ENCODE measurements around the gene PRDX5. TPM values are rescaled to one million over a fixed set of nuclear protein-coding genes. Genes with fewer than 3 reads are reported as not detected.

The PRDX5 gene
- total RNA-seq, 1 experiment from 2014 or later = 240 TPM

DNA sequence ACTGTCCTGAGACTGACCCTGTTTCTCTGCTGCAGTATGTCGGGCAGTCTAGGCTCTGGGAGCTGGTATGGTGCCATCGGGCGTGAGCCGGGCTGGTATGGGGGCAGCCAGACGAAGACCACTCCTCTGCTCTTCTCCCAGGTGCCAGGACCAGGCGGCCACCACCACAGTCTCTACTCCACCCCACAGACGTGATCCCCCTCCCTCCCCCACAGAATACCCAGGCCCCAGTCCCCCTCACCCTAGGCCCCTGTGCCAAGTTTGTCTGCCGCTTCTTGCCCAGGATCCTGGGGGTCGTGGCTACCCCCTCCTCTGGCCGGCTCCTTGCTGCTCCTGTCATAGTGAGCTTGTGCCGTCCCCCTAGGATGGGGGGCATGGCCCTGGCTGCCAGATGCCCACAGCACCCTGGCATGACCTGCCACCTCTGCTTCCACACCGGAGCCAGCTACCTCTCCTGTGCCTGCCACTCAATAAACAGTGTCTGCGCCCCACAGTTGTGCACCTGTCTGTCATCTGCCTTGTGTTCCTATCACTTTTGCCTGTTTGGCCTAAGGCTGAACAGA is 28.8 kb upstream of the PRDX5 start:
- DNase-seq (ENCODE audit: low read depth) = no peak

DNA sequence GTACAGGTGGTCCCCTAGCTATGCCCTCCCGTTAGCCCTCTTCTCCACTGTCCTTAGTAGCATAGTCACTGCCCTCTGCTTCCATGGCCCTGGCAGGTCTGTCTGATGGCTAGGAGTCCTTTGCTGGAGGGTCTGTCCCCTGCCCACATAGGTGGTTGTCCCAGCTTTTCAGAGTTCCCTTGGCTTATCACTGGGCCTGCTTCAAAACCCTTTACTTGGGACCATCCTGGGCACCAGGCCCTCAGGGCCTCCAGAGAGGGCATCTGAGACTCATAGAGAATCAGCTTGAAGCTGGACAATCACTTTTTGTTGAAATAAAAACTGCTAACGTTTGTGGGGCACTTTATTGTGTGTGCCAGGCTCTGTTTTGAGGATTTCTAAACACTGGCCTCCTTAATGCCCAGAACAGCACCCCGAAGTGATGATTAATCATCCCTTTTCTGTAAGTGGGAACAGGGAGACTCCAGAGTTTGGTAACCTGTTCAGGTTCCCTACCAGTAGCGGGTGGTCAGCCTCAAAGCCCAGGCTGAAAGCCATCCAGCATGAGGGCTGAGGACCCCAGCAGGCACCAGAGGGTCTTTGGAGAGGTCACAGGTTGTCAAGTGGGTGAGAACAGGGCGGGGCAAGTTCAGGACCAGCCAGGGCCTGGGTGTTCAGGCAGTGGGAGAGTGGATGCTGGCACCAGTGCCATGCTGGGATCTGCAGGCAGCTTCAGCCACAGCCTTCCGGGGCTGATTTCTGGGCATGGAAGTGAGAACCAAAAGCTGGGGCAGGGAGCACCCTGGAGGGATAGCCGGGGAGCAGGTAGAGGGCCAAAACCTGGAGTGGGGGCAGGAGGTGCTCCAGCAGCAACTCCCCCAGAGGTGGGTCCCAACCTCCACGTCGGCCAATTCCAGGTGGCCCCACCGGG is 27.3 kb upstream of the PRDX5 start:
- no peak for DNase-seq (ENCODE audit: low read depth)

DNA sequence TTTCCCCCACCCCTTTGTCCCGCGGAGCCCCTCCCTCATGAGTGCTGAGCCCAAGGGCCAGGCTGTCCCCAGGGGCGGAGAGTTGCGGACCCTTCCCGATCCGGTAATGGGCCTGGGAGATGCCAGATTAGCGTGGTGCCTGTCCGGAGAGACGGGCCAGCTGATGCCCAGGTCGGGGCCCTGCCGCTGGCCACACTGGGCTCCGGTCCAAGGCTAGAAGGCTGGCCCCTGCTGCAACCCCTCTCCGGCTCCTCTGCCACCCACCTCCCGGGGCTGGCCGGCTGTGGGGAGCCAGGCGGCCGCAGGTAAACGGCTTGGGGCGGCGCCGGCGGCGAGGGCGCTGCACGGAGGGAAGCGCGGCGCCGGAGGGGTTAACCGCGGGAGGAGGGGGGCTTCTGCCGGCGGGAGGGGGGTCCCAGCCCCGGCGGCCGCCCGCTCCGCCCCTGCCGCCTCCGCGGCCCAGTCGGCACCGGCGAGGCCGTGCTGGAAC is 26.6 kb upstream of the PRDX5 start, which contains the start of gene KCNK4:
TSS of gene KCNK4 (plus strand) at position 41 of the 490 bp plus-strand sequence. CDS start 1,717 bp downstream, outside the sequence.
- no peak for DNase-seq (ENCODE audit: low read depth)

DNA sequence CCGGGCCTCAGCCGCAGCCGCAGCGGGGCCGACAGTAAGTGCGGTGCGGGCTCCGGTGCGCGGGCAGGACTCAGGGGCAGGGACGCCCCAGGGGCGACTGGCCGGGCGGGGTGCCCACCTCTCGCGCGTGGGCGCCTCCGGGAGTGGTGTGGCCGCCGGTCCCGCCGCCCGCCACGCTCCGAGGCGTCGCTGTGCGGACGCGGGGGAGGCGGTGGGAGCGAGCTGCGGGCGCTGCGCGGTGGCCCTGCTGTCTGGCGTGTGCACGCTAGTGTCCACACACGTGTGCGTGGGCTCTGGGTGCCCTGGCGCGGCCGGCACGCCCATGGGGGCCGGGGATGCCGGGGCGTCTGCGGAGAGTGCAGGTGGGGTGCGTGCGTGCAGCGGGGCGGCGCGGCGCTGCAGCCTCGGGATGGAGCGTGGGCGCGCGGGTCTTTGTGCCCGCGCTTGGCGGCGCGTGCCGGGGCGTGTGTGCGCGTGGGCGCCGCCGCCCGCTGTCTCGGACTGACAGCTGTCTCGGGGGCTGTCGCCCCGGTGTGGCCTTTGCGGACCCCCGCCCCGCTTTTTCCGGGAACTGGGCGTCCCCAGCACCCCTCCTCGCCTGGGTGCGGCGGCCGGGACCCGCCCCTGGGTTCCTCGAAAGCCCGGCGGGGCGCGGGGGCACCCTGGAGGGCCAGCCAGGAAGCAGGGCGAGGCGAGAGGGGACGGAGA is 26.0 kb upstream of the PRDX5 start:
- no peak for DNase-seq (ENCODE audit: low read depth)

DNA sequence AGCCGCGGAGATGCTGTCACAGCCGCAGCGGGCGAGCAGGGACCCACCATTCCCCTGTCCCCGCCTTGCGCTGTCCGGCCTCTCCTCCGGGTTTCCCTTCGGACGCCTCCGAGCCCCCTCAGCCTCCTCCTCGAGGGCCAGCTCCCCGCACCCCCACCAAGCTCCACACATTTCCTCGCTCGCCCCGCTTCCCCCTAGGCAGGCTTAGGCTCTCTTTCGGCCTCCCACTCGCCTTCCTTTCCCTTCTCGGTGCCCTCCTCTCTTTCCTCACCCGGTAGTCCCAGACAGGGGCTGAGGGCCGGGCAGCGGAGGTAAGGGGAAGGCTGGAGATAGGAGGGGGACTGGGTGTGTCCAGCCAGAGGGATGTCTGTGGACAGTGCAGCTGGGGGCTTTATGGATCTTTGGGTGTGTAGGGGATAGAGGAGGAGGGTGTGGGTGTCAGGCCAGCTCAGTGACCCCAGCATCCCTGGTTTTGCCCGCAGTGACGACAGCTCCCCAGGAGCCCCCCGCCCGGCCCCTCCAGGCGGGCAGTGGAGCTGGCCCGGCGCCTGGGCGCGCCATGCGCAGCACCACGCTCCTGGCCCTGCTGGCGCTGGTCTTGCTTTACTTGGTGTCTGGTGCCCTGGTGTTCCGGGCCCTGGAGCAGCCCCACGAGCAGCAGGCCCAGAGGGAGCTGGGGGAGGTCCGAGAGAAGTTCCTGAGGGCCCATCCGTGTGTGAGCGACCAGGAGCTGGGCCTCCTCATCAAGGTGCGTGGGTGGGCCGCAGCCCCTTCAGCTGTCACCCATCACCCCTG is 25.3 kb upstream of the PRDX5 start:
- DNase-seq (ENCODE audit: low read depth) = no peak

DNA sequence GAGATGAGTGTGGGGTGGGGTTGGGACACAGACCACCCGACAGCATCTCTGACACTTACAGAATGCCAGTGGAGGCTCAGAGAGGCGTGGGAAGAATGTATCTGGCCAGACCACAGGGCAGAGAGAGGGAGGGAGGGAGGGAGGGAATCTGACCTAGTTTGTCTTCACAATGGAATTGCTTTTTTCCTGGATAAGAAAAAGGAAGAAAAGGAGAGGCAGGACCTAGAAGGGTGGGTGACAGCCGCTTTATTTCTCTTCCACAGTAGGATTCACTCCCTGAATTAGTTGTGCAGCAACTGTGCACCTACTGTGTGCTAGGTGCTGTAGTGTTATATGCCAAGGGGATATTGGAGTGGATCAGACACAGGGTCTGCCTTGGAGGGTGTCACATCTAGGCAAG is 23.1 kb upstream of the PRDX5 start:
- no peak for DNase-seq (ENCODE audit: low read depth)

DNA sequence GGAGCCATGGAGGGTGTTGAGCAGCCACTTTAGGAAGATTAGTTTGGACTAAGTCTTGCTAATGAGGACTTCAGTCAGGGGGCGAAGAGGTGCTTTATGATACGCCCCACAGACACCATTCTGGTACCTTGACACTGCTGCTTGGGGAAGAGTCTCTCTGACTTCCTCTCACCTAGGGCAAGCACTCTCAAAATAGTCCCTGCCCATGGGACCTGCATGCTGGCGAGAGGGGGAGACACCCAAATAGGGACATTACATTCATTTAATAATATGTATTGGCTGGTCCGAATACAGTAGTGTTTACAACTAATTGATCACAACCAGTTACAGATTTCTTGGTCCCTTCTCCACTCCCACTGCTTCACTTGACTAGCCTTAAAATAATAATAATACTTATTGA is 22.2 kb upstream of the PRDX5 start:
- no peak for DNase-seq (ENCODE audit: low read depth)

DNA sequence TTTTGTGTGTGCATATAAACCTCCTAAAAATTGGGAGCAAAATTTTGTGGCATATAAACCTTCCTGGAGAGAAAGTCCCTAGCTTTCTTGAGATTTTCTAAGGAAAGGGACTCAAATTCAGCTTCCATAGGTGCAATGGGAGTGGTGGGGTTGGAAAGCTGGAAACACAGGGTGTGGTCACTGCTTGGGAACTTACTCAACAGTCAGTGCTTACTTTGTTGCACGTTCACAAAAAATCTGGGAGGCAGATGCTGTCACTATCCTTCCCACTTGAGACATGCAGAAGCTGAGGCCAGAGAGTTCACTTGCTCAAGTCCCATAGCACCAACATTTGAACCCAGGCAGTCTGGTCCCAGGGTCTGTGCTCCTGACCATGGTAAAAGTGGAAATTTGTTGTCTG is 21.7 kb upstream of the PRDX5 start:
- no peak for DNase-seq (ENCODE audit: low read depth)

DNA sequence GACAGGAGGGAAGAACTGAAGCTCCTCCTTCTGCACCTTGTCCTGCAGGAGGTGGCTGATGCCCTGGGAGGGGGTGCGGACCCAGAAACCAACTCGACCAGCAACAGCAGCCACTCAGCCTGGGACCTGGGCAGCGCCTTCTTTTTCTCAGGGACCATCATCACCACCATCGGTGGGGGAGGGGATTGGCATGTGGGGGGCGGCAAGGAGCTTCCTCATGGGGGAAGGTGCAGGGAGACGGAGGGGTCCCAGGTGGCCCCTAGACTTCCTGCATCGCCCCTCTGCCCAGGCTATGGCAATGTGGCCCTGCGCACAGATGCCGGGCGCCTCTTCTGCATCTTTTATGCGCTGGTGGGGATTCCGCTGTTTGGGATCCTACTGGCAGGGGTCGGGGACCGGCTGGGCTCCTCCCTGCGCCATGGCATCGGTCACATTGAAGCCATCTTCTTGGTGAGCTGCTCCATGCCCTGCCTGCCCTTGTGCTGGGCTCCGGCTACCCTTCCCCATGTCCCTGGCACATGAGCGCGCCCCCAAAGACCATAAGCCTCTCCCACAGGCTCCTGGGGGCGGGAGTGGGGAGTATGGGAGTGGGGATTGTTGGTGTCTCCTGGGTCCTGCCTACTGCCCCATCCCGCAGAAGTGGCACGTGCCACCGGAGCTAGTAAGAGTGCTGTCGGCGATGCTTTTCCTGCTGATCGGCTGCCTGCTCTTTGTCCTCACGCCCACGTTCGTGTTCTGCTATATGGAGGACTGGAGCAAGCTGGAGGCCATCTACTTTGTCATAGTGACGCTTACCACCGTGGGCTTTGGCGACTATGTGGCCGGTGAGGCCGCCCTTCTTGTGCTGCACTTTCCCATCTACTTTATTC is 20.9 kb upstream of the PRDX5 start:
- DNase-seq (ENCODE audit: low read depth) = no peak

DNA sequence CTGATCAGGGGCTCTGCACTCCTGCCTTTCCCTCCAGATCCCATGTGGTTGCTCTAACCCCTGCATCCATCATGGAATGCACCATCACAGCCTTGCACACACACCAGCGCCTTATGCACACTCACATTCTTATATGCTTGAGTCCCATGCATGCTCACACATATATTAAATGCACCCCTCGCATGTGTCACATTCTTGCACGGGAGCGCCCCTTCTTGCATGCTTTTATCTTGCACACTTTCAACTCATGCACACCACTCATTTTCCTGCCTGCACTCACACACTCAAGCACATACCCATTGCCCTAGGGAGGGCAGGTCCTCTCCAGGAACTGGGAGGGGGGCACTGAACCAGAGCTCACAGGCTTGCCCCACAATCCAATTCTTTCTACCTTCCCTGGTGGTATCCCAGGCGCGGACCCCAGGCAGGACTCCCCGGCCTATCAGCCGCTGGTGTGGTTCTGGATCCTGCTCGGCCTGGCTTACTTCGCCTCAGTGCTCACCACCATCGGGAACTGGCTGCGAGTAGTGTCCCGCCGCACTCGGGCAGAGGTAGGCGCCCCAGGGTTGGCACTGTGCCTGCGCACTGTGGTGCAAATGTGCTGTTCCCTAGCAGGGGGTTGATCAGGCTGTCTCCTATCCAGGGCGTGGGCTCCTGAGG is 20.1 kb upstream of the PRDX5 start:
- DNase-seq (ENCODE audit: low read depth) = no peak

DNA sequence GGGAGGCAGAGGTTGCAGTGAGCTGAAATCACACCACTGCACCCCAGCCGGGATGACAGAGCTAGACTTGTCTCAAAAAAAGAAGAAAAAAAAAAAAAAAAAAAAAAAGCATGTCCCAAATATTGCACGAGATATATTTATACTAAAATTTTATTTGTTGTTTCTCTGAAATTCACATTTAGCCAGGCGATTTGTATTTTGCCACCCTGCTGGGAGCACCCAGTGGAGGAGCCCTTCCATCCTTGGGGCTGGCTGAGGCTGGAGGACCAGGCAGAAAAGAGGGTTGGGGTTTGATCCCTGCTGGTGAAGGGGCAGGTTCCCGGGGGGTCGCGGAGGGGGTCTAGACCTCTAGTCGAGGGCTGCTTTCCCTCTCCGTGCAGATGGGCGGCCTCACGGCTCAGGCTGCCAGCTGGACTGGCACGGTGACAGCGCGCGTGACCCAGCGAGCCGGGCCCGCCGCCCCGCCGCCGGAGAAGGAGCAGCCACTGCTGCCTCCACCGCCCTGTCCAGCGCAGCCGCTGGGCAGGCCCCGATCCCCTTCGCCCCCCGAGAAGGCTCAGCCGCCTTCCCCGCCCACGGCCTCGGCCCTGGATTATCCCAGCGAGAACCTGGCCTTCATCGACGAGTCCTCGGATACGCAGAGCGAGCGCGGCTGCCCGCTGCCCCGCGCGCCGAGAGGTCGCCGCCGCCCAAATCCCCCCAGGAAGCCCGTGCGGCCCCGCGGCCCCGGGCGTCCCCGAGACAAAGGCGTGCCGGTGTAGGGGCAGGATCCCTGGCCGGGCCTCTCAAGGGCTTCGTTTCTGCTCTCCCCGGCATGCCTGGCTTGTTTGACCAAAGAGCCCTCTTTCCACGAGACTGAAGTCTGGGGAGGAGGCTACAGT is 18.7 kb upstream of the PRDX5 start:
- no peak for DNase-seq (ENCODE audit: low read depth)

DNA sequence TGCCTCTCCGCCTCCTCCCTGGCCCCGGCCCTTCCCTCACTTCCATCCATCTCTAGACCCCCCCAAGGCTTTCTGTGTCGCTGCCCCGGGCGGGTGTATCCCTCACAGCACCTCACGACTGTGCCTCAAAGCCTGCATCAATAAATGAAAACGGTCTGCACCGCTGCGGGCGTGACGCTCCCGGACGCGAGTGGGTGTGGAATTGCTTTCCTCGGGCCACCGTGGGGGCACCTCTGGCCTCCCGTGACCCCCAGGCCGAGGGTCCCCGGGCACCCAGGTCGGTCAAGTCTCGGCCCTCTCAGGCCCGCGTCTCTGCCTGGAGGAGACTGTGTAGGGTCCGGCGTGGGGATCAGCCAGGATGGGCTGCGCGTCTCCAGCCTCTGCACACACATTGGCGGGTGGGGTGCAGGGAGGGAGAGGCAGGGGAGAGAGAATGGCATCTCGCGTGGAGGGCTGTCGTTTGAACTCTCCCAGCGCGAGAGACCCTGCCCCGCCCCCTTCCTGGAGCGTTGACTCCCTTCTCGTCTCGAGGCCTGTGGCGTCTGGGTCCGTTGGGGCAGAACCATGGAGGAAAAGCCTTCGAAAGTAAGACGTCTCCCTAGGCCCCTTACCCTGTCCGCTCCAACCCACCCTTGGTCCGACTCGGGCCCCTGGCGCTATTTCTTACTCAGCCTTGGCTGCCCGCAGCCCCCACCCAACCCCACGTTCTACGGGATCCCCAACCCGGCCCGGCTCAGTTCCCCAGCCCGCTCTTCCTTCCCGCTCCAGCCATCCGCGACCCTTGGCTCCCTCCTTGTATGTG is 17.9 kb upstream of the PRDX5 start, which contains the start of gene CATSPERZ:
TSS of gene CATSPERZ (plus strand) at position 512 of the 802 bp plus-strand sequence. CDS start at position 565, 53 bp downstream.
- DNase-seq (ENCODE audit: low read depth) = no peak

DNA sequence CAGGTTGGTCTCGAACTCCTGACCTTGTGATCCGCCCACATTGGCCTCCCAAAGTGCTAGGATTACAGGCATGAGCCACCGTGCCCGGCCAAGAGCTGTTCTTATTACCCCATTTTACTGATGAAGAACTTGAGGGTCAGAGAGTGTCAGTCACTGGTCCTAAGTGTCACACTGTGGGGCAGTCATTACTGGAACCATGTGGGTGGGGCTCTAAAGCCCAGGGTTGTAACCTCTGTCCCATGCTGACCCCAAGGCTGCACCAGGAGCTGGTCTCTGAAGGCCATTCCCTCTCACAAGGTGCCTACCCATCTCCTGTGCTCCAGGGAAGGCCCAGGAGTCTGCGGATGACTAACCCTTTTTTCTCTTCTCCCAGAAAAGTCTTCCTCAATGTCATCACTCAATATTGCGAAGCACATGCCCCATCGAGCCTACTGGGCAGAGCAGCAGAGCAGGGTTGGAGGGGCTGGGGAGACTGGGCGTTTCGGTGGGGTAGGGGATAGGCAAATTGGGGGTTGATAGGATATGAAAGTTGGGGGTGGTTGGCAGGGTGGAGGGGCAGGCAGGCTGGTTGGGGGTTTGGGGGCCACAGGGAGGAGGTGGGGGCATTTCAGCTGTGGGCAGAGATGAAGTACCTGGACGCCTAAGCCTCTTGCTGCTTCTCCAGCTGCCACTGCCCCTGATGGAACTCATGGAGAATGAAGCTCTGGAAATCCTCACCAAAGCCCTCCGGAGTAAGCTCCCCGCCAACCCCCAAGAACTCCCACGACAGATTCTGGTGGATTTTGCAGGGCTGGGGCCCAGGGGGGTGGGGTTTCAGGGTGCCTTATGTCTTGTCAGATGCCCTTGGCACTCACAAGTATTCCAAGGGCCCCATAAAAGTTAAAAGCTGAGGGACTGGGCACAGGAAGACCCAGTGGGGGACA is 14.6 kb upstream of the PRDX5 start:
- no peak for DNase-seq (ENCODE audit: low read depth)

DNA sequence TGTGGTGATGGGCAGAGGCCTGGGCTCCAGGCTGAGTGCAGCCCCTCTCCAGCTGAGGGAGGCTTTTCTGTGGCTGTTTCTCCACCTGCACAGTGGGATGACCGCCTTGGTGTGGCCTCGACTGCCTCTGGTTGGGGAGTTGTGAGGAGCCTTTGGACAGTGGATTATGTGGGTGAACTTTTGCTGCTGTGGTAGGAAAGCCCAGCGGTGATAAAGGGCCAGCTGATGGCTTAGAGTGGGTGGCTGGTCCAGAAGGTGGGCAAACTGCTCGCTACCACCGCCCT is 13.9 kb upstream of the PRDX5 start:
- no peak for DNase-seq (ENCODE audit: low read depth)

DNA sequence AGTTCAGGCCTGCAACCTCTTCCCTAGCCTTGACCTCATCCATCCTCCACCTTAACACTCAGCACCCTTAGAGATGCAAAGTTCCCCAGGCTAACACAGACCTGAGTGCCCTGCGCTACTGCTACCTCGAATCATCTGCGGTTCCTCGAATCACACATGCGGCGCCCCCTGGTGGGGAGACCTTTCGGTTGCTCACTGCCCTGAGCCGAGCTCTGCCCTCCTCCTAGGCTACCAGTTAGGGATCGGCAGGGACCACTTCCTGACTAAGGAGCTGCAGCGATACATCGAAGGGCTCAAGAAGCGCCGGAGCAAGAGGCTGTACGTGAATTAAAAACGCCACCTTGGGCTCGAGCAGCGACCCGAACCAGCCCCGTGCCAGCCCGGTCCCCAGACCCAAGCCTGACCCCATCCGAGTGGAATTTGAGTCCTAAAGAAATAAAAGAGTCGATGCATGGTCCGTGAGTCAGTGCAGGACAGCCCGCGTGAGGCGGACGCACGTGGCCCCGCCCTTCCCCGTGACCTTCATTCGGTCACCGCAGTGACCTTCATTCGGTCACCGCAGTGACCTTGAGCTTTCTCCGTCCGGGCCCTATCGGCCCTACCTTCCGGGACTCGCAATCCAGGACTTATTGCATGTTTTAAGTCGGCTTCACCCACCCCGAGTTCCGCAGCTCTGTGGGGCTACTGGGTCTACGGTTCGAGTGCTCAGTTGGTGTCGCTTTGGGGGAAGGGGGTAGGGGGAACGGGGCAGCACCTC is 13.4 kb upstream of the PRDX5 start:
- DNase-seq (ENCODE audit: low read depth) = peak; percentile 89

DNA sequence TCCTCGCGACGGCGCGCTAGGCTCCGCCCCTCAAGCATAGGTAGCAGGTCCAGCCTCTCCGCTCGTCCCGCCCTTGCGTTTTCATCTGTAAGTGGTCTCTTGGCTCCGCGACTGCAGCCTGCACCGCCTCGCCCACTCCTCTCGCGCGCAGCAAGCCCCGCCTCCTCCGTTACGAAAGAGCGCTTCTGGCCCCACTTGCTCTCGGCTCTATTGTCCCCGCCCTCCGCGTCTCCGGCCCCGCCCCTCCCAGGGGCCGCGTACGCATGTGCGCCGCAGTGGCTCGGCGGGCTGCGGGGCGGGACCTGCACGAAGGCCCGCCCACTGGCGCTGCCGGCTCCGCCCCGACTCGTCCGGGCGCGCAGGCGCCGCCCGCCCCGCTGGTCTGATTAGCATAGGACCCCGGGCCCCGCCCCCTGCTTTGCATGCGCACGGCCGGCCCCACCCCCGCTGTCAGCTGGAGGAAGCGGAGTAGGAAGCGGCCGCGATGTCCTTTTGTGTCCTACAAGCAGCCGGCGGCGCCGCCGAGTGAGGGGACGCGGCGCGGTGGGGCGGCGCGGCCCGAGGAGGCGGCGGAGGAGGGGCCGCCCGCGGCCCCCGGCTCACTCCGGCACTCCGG is 12.7 kb upstream of the PRDX5 start, which contains the start of gene ESRRA:
TSS of gene ESRRA (plus strand) at position 450 of the 616 bp plus-strand sequence. CDS start 1,656 bp downstream, outside the sequence.
- peak; percentile 94 for DNase-seq (ENCODE audit: low read depth)
